Lower lobe of right lung (tissue), 2 donors: ENCODE measurements around the gene ZNF740. TPM values are rescaled to one million over a fixed set of nuclear protein-coding genes. Genes with fewer than 3 reads are reported as not detected.

Source experiments
- ATAC-seq, 2 donors: fragments of 200-7000 bp; cut with Tn5 transposase; one replicate each; pipeline ENCODE4 v1.9.1; 2020 to 2022; ENCODE audit warnings: mild to moderate bottlenecking in 2 of 2, moderate library complexity in 2 of 2
- DNase-seq: peaks from one replicate; pipeline ENCODE4 v3.0.0-alpha.2; 2020
- H3K27ac ChIP-seq: fragments of 200-600 bp; one replicate; pipeline ENCODE4 v1.8.0; 2022
- H3K27me3 ChIP-seq: fragments of 200-600 bp; one replicate; pipeline ENCODE4 v1.8.0; 2022; ENCODE audit warnings: low read depth
- H3K36me3 ChIP-seq: fragments of 200-600 bp; one replicate; pipeline ENCODE4 v1.8.0; 2022; ENCODE audit warnings: mild to moderate bottlenecking
- H3K4me1 ChIP-seq: fragments of 200-600 bp; one replicate; pipeline ENCODE4 v1.8.0; 2022
- H3K4me3 ChIP-seq: fragments of 200-600 bp; one replicate; pipeline ENCODE4 v1.8.0; 2022; ENCODE audit warnings: mild to moderate bottlenecking
- H3K9me3 ChIP-seq: fragments of 200-600 bp; one replicate; pipeline ENCODE4 v1.8.0; 2022
- intact Hi-C: fragments of 100-400 bp; cut with DNase I; formaldehyde crosslinking; loops from one replicate; pipeline ENCODE4 v1.11.0; 2022
- total RNA-seq: library from RNA; stranded (reverse); fragmentation: NEBNext Ultra II Directional; extraction: Animal tissue kit (Norgen Biotek cat#: 25700); gene quantifications from one replicate; pipeline ENCODE4 v1.2.1, GENCODE V29; 2021
- TF ChIP-seq, protein P1 (sequence below): fragments of 200-600 bp; IDR thresholded peaks from one replicate; pipeline ENCODE4 v1.8.0; 2022; ENCODE audit warnings: antibody characterized with exemption, mild to moderate bottlenecking
- donor health status: DM: no; HTN: yes; CAD: no; lungs with severe emphysema.

Gene ZNF740
- total RNA-seq, 1 donor from 2014 or later = 49.5 TPM

DNA sequence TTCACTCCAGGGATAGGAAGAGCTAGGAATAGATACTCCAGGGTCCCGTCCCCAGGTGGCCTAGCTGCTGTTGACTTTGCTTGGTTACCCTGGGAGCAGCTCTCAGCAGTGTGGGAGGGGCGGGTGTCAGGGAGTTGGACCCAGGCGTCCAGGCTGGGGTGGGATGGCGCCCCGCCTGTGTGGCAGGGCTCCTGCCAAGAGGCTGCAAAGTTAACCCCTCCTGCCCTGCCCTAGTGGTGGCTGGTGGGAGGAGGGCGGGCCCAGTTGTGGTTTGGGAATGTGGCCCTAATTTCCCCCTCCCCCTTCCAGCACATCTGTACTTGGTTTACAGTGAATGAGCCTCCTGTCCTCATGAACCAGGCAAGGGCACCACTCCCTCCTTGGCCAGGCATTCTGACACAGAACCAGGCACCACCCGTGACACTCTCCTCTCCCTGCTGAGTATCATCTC is 53.2 kb downstream of the ZNF740 start:
- Histone ChIP-seq H3K4me3 (no peak overlapping the region), H3K27me3 (no peaks in the 10 kb centered on the region), H3K36me3 (no peaks in the 10 kb centered on the region), H3K27ac (peak overlapping the region; percentile 85), H3K4me1 (peaks cover 43% of the 10 kb centered on the region), H3K9me3 (no peaks in the 10 kb centered on the region)
- TF ChIP-seq, protein P1, sequence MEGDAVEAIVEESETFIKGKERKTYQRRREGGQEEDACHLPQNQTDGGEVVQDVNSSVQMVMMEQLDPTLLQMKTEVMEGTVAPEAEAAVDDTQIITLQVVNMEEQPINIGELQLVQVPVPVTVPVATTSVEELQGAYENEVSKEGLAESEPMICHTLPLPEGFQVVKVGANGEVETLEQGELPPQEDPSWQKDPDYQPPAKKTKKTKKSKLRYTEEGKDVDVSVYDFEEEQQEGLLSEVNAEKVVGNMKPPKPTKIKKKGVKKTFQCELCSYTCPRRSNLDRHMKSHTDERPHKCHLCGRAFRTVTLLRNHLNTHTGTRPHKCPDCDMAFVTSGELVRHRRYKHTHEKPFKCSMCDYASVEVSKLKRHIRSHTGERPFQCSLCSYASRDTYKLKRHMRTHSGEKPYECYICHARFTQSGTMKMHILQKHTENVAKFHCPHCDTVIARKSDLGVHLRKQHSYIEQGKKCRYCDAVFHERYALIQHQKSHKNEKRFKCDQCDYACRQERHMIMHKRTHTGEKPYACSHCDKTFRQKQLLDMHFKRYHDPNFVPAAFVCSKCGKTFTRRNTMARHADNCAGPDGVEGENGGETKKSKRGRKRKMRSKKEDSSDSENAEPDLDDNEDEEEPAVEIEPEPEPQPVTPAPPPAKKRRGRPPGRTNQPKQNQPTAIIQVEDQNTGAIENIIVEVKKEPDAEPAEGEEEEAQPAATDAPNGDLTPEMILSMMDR = no peak
- peak; percentile 46 for DNase-seq
- intact Hi-C loops = no loop called here
- ATAC-seq = no peak

- intact Hi-C loops = no loop called here
- TF ChIP-seq, protein P1 = no peak
- Histone ChIP-seq H3K9me3 (no peaks in the 10 kb centered on the region), H3K27me3 (no peaks in the 10 kb centered on the region), H3K4me1 (peaks cover 43% of the 10 kb centered on the region), H3K4me3 (no peak overlapping the region), H3K27ac (no peak overlapping the region), H3K36me3 (no peaks in the 10 kb centered on the region)
- peak; percentile 46 for DNase-seq
- no peak for ATAC-seq
These were observed 53.9 kb downstream of the ZNF740 start for GRCh38 chr12:53234271-53234914.

DNA sequence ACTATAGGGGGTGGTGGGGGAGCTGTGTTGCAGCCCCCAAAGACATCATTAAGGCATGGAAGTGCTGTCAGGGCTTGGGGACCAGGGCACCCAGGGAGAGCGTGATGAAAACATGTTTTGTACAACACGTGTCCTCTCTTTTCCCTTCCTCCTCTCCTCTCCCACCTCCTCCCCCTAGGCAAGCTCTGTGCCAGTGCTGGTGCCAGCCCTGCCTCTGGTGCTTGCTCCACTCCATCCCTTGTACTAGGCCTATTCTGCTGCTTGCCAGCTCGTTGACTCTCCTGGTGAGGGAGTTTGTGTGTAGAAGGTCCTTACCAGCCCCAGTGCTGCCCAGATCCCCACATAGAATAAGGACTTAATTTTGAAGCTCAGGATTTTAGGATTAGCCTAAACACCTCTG is 54.6 kb downstream of the ZNF740 start:
- DNase-seq (no peak), ATAC-seq (no peak)
- Histone ChIP-seq H3K36me3 (no peaks in the 10 kb centered on the region), H3K27me3 (no peaks in the 10 kb centered on the region), H3K27ac (no peak overlapping the region), H3K9me3 (no peaks in the 10 kb centered on the region), H3K4me3 (no peak overlapping the region), H3K4me1 (peaks cover 37% of the 10 kb centered on the region)
- TF ChIP-seq, protein P1 = no peak
- intact Hi-C loops = no loop called here

DNA sequence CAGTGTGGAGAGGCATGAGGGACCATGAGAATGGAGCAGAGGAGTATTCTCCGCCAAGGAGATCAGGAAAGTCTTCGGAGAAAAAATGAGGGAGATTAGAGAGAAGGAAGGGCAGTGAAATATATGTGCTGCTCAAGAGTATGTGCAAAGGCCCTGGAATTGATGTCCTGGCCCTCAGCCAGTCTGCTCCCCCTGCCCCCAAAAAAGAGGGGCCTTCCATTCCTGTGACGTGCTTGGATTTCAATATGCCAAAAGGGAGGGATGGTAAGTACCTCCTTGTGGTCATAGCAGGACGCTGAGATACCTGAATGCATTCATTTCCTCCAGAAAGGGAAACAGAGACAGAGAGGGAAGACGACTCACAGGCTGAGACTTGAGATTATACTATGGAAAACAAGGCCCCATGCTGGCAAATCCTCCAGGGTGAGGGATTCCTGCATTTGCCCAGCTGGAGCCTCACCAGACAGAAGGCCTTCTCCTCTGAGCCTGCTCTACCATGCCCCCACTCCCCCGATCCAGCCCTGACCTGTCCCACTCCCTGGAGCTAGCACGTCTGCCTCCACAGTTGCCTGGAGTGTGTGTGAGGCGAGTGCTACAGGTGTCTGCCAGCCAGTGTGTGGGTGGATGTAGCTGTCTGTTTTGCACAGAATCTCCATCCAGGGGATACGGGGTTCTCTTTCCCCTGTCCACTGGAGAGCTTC is 55.4 kb downstream of the ZNF740 start:
- no peak for ATAC-seq
- no peaks in the 10 kb centered on the region for H3K36me3 ChIP-seq
- DNase-seq = peak; percentile 18
- no peak overlapping the region for H3K27ac ChIP-seq
- no peak overlapping the region for H3K4me3 ChIP-seq
- no peaks in the 10 kb centered on the region for H3K9me3 ChIP-seq
- H3K4me1 ChIP-seq = peaks cover 33% of the 10 kb centered on the region
- H3K27me3 ChIP-seq = no peaks in the 10 kb centered on the region
- intact Hi-C loops = no loop called here
- TF ChIP-seq, protein P1 = no peak

GRCh38 chr12:53236443-53237111 is 56.1 kb downstream of the ZNF740 start:
- intact Hi-C loops = no loop called here
- TF ChIP-seq, protein P1 = no peak

More at GRCh38 chr12:53236443-53237111, 56.1 kb downstream of the ZNF740 start:
- Histone ChIP-seq H3K4me3 (no peak overlapping the region), H3K27ac (no peak overlapping the region), H3K4me1 (peaks cover 26% of the 10 kb centered on the region), H3K27me3 (no peaks in the 10 kb centered on the region), H3K9me3 (no peaks in the 10 kb centered on the region), H3K36me3 (no peaks in the 10 kb centered on the region)
- ATAC-seq (no peak), DNase-seq (peak; percentile 8)
